PC-9 (cell line): ENCODE data around the gene CEACAM21.

Experiments
- CTCF ChIP-seq: fragments of 200-600 bp; sonication (generic); conservative IDR thresholded peaks from 2 replicates; pipeline ENCODE4 v1.6.1; 2017; ENCODE audit warnings: mixed run types, antibody characterized with exemption, mild to moderate bottlenecking, moderate library complexity
- EZH2 ChIP-seq: fragments of 200-600 bp; sonication (generic); IDR thresholded peaks from 2 replicates; pipeline ENCODE4 v1.8.0; 2017; ENCODE audit warnings: antibody characterized with exemption, low read depth

DNA sequence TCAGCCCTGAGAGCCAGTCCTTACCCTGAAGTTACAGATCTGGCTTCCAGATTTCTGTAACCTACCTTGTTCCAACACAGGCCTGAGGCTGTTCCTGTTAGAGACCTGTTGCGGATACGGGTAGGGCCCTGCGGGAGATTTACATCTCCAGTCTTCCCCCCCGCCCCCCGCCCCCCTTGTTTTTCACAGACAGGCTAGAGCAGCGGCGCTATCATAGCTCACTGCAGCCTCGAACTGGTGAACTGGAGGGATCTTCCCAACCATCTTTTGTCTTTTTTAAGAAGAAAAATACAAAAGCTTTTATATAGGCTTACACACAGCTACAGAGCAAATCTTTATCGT lies 10.6 kb upstream of the CEACAM21 start:
- no peak for TF ChIP-seq CTCF
- TF ChIP-seq EZH2 = no peak
